MM.1S (cell line): ENCODE data around the gene PARD3.

ENCODE experiments used
- DNase-seq: peaks from one replicate; pipeline ENCODE4 v3.0.0-alpha.2; 2015
- H2AFZ ChIP-seq: fragments of 300-600 bp; sonication (generic); 2 replicates; pipeline ENCODE4 v1.6.0; 2016; ENCODE audit warnings: antibody characterized with exemption, low read length
- H3F3A ChIP-seq: fragments of 300-600 bp; sonication (generic); 2 replicates; pipeline ENCODE4 v1.6.1; 2016; ENCODE audit warnings: mild to moderate bottlenecking, antibody characterized with exemption, low read length, moderate library complexity, mixed read lengths; ENCODE audit not compliant: insufficient read depth
- H3K27ac ChIP-seq: fragments of 300-600 bp; sonication (generic); 2 replicates; pipeline ENCODE4 v1.5.1; 2016; ENCODE audit warnings: mild to moderate bottlenecking, low read length
- H3K27me3 ChIP-seq: fragments of 300-600 bp; sonication (generic); replicated peaks from 2 replicates; pipeline ENCODE4 v1.6.0; 2016; ENCODE audit warnings: low read length; ENCODE audit not compliant: insufficient read depth
- H3K36me3 ChIP-seq: fragments of 300-600 bp; sonication (generic); replicated peaks from 2 replicates; pipeline ENCODE4 v1.6.1; 2016; ENCODE audit warnings: mild to moderate bottlenecking, low read length, mixed read lengths; ENCODE audit not compliant: insufficient read depth
- H3K4me1 ChIP-seq: fragments of 300-600 bp; sonication (generic); 2 replicates; pipeline ENCODE4 v1.6.1; 2016; ENCODE audit warnings: low read length, mixed read lengths
- H3K4me2 ChIP-seq: fragments of 300-600 bp; sonication (generic); 2 replicates; pipeline ENCODE4 v1.6.0; 2016; ENCODE audit warnings: low read depth, low read length
- H3K4me3 ChIP-seq: fragments of 300-600 bp; sonication (generic); 2 replicates; pipeline ENCODE4 v1.5.1; 2016; ENCODE audit warnings: low read length, mixed read lengths
- H3K79me2 ChIP-seq: fragments of 300-600 bp; sonication (generic); 2 replicates; pipeline ENCODE4 v1.6.1; 2016; ENCODE audit warnings: mixed run types, low read length, mixed read lengths
- H3K9ac ChIP-seq: fragments of 300-600 bp; sonication (generic); 2 replicates; pipeline ENCODE4 v1.6.1; 2016; ENCODE audit warnings: low read length, mixed read lengths
- H3K9me2 ChIP-seq: fragments of 300-600 bp; sonication (generic); replicated peaks from 2 replicates; pipeline ENCODE4 v1.6.1; 2016; ENCODE audit warnings: mild to moderate bottlenecking, low read length, mixed read lengths; ENCODE audit not compliant: insufficient read depth
- H3K9me3 ChIP-seq: fragments of 300-600 bp; sonication (generic); replicated peaks from 2 replicates; pipeline ENCODE4 v1.6.1; 2016; ENCODE audit warnings: mild to moderate bottlenecking, low read length, mixed read lengths; ENCODE audit not compliant: insufficient read depth
- H4K20me1 ChIP-seq: fragments of 300-600 bp; sonication (generic); 2 replicates; pipeline ENCODE4 v1.6.1; 2016; ENCODE audit warnings: mild to moderate bottlenecking, low read length, moderate library complexity, mixed read lengths; ENCODE audit not compliant: insufficient read depth
- EZH2 ChIP-seq: fragments of 300-600 bp; sonication (generic); optimal IDR thresholded peaks from 2 replicates; pipeline ENCODE3; 2017; ENCODE audit warnings: low read depth, mild to moderate bottlenecking, antibody characterized with exemption, low read length, mixed read lengths
- EZH2phosphoT487 ChIP-seq: fragments of 300-600 bp; sonication (generic); IDR thresholded peaks from 2 replicates; pipeline ENCODE4 v1.6.1; 2018; ENCODE audit warnings: antibody characterized with exemption, low read length
- TF ChIP-seq, protein P1 (sequence below): fragments of 300-600 bp; sonication (generic); IDR thresholded peaks from 2 replicates; pipeline ENCODE4 v1.5.1; 2016; ENCODE audit warnings: antibody characterized with exemption, low read length, mixed read lengths

PARD3 gene

GRCh38 chr10:34462056-34462455 is 353.0 kb downstream of the PARD3 start:
- Histone ChIP-seq H3K9ac (no peak overlapping the region), H3K4me3 (no peak overlapping the region), H3K27me3 (no peaks in the 10 kb centered on the region), H3K36me3 (no peaks in the 10 kb centered on the region), H3K9me2 (no peaks in the 10 kb centered on the region), H3K9me3 (no peaks in the 10 kb centered on the region), H2AFZ (no peak overlapping the region), H3K4me2 (no peak overlapping the region), H3K4me1 (no peaks in the 10 kb centered on the region), H3F3A (no peaks in the 10 kb centered on the region), H3K79me2 (no peaks in the 10 kb centered on the region), H4K20me1 (no peaks in the 10 kb centered on the region), H3K27ac (no peak overlapping the region)
- TF ChIP-seq, protein P1, sequence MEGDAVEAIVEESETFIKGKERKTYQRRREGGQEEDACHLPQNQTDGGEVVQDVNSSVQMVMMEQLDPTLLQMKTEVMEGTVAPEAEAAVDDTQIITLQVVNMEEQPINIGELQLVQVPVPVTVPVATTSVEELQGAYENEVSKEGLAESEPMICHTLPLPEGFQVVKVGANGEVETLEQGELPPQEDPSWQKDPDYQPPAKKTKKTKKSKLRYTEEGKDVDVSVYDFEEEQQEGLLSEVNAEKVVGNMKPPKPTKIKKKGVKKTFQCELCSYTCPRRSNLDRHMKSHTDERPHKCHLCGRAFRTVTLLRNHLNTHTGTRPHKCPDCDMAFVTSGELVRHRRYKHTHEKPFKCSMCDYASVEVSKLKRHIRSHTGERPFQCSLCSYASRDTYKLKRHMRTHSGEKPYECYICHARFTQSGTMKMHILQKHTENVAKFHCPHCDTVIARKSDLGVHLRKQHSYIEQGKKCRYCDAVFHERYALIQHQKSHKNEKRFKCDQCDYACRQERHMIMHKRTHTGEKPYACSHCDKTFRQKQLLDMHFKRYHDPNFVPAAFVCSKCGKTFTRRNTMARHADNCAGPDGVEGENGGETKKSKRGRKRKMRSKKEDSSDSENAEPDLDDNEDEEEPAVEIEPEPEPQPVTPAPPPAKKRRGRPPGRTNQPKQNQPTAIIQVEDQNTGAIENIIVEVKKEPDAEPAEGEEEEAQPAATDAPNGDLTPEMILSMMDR, result no peak
- TF ChIP-seq EZH2phosphoT487, result no peak
- no peak for TF ChIP-seq EZH2
- no peak for DNase-seq

DNA sequence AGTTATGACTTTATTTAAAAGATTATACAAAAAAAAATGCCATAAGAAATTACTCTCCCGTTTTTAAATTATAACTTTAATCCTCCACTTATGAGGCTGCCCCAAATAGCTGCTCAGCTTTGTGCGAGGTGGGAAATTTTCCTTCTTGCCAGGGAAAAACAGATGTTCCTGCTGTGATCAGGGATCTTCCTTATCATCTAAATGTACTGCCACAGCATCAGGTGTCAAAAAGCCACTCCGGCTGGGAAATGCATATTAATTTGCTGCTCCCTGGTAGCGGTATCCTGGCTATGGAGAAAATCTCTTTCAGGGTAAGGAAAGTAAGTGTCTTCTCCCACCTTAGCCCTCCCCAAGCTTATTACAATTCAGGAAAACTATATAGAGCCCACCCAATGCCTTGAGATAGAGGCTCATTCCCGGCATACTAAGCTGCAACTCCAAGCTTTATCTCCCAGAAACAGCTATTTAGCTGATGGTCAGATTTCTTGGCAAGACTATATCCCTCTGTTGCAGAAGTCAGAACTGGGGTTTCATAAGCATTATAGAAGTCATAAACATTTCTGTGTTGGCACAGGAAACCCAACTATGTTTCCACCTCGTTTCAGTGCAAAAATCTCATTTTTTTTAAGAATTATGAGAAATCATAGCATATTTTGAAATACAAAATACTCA is 360.4 kb downstream of the PARD3 start:
- Histone ChIP-seq H3K27me3 (no peaks in the 10 kb centered on the region), H3K9me3 (no peaks in the 10 kb centered on the region), H4K20me1 (no peaks in the 10 kb centered on the region), H3K4me3 (no peak overlapping the region), H3K27ac (no peak overlapping the region), H3K4me2 (no peak overlapping the region), H3F3A (no peaks in the 10 kb centered on the region), H3K36me3 (no peaks in the 10 kb centered on the region), H3K4me1 (no peaks in the 10 kb centered on the region), H2AFZ (no peak overlapping the region), H3K9me2 (no peaks in the 10 kb centered on the region), H3K79me2 (0 out of 2 replicates have a peak, but pooled peaks cover 3% of the 10 kb centered on the region), H3K9ac (no peak overlapping the region)
- no peak for DNase-seq
- TF ChIP-seq, protein P1, result no peak
- TF ChIP-seq EZH2 (no peak), EZH2phosphoT487 (no peak)

GRCh38 chr10:34449836-34450235 is 365.3 kb downstream of the PARD3 start:
- H3K4me2 ChIP-seq, result no peak overlapping the region
- H3K4me3 ChIP-seq, result no peak overlapping the region
- 0 out of 2 replicates have a peak, but pooled peaks cover 3% of the 10 kb centered on the region for H3K79me2 ChIP-seq
- H3F3A ChIP-seq, result no peaks in the 10 kb centered on the region
- H3K27ac ChIP-seq, result no peak overlapping the region
- DNase-seq, result no peak
- no peaks in the 10 kb centered on the region for H3K9me3 ChIP-seq
- H3K36me3 ChIP-seq, result no peaks in the 10 kb centered on the region
- H3K9ac ChIP-seq, result no peak overlapping the region
- no peaks in the 10 kb centered on the region for H3K27me3 ChIP-seq
- no peaks in the 10 kb centered on the region for H3K9me2 ChIP-seq
- H3K4me1 ChIP-seq, result no peaks in the 10 kb centered on the region
- TF ChIP-seq, protein P1, result no peak
- no peak for TF ChIP-seq EZH2phosphoT487
- no peak for TF ChIP-seq EZH2
- no peak overlapping the region for H2AFZ ChIP-seq
- H4K20me1 ChIP-seq, result no peaks in the 10 kb centered on the region
